Stimulated activated CD4-positive, alpha-beta T cell treated with anti-CD3 and anti-CD28 coated beads, Interleukin-12 subunit alpha, Interleukin-12 subunit beta, amount 100 ng/mL, for 4 hours (primary cell): Measurements from ENCODE around the gene MMP15.
A peak's percentile ranks its signal among the peaks of the same experiment; 100 is the strongest.
"Not testable (repeated sequence)": the region's sequence is repeated elsewhere in the genome, so short reads cannot be mapped to it uniquely, and the experiment has no call there.

ENCODE experiments used
- DNase-seq: peaks from one replicate; pipeline ENCODE4 v3.0.0-alpha.2; 2020

The MMP15 gene

DNA sequence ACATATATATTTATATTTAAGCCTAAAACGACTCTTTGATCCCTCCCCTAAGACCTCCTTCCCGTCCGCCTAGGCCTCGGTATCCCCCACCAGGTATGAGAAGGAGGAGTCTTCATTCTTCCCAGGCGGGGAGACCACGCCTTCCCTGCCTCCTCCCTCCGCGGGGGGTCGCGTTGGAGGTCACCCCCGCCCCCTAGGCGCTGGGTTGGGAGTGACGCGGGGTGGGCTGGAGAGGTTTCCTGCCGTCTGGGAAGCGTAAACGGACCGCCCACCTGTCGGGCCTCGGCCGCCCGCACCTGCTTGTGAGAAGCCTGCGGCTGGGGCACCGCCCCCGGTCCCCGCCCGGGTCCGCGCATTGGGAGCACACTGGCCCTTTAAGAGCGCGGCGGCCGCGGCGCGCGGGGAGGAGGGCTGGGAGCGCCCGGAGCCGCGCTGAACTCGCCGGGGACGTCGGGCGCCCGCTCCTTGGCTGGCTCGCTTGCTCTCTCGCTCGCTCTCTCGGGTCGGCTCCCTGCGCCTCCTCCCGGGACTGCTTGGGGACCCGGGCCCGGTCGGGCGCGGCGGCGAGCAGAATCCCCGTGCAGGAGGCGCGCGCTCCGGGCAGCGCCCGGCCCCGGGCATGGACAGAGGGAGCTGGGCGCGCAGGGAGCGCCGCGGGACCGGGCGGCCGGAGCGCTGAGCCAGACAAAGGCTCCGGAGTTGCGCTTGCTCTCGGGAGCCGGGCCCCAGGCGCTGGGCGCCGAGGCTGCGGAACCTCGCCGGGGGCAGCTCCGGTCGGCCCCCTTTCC, at the start of gene MMP15:
MMP15 (plus strand) TSS at position 404 of the 788 bp plus-strand sequence. CDS start 597 bp downstream, outside the sequence.
- DNase-seq, result peak; percentile 67

DNA sequence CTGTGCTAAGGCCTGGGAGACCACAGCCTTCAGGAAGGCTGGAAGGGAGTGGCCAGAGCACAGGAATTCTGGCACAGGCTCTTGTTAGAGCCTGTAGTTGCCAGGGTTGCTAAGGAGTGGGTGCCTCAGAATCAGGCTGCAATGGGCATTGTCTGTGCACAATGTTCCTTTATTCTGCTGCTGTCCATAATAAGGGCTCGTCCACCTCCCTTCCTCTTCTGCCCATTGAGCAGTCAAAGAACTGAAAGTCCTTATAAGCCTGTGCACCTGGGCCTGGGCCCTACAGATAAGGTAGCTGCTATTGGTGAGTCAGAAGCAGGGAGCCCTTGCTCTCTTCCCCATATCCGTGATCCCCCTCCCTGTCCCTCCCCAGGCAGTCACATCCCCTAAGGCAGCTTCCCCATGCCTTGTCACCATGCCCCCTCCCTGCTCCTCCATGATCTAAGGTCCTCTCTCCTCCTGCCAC, 49.2 kb upstream of the MMP15 start:
- no peak for DNase-seq

DNA sequence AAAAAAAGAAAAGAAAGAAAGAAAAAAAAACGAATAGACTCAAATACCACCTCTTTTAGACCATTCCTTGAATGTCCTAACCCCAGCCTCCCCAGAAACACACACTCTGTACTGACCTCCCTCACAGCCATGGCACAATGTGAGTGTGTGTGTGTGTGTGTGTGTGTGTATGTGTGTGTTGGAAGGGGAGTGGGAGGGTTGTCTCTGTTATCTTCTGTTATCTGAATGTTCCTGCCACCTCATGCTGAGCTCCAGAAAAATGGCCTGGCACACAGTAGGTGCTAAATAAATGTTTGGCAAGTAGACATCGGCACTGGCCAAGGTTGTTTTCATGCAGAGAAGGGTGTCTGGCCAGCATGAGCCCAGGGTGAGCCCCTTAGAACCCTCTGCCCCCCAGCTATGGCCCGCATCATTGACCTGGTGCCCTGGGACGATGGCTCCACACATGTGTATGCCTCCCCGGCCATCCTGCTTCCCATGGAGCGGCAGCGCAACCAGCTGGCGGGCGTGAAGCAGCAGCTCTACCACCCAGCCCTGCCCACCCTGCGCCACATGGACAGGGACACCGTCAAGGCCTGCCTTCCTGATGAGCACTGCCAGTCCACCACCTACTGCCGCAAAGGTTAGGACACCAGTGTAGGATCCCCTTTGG, 48.0 kb upstream of the MMP15 start:
- DNase-seq, result no peak

DNA sequence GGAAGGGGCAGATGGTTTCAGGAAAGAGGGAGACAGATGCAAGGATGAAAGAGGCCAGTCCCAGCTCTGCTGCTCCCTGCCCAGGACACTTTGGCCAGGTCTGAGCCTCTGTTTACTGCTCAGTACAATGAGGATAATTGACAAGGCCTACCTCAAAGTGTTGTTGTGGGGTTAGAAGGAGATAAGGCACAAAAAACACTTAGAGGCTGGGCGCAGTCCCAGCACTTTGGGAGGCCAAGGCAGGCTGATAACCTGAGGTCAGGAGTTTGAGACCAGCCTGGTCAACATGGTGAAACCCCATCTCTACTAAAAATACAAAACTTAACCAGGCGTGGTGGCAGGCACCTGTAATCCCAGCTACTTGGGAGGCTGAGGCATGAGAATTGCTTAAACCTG, 47.5 kb upstream of the MMP15 start:
- DNase-seq, result not testable (repeated sequence)

DNA sequence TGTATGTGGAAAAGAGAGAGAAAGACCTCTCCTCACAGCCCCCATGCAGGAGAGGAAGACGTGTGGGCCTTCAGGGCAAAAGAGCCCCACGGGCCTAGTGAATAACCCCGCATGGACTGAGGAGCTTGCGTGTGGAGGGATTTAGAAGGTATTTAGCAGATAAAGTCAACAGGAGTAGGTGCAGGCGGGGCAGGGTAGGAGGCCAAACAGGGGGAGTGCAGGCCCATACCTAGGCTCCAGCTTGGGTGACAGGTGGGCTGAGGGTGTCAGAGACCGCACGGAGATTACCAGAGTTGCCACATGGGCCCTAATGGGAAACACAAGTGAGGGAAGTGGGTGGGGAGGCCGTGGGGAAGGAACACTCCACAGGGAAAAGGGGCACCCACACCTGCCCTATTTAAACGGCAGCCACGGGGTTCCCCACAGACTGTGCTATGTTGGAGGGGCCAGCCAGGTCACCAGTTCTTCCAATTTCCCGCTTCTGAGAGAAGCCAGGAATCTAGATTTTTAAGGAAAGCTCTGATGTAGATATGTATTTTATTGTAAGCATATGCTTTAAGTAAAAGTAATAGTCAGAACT, 46.5 kb upstream of the MMP15 start:
- DNase-seq, result no peak

DNA sequence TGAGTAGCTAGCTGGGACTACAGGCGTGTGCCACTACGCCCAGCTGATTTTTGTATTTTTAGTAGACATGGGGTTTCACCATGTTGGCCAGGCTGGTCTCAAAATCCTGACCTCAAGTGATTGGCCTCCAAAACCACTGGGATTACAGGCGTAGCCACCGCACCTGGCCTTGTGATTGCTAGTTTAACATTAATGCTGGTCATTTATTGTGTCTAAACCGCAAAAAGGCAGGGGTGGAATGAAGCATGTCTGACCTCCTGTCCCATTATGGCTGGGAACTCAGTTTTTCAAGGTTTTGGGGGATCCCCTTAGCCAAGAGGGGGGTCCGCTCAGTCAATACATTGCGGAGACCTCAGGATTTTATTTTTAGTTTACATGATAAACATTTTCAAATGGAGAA, 43.9 kb upstream of the MMP15 start:
- no peak for DNase-seq

DNA sequence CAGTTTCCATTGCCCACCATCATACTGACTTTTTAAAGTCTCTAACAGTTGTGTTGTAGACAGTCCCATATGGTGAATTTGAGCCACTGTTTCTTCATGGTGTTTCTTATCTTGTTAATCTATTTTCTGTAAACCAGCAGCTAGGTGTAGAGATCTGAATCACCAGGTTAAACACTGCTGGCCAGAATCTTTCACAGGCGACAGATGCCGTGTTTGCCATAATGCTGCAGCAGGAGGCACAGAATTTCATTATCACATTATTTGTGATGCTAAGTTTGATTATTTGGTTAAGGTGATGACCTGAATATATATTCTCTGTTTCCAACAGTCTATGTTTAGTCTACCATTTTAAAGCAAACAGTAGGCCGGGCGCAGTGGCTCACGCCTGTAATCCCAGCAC, 43.2 kb upstream of the MMP15 start:
- DNase-seq, result no peak

DNA sequence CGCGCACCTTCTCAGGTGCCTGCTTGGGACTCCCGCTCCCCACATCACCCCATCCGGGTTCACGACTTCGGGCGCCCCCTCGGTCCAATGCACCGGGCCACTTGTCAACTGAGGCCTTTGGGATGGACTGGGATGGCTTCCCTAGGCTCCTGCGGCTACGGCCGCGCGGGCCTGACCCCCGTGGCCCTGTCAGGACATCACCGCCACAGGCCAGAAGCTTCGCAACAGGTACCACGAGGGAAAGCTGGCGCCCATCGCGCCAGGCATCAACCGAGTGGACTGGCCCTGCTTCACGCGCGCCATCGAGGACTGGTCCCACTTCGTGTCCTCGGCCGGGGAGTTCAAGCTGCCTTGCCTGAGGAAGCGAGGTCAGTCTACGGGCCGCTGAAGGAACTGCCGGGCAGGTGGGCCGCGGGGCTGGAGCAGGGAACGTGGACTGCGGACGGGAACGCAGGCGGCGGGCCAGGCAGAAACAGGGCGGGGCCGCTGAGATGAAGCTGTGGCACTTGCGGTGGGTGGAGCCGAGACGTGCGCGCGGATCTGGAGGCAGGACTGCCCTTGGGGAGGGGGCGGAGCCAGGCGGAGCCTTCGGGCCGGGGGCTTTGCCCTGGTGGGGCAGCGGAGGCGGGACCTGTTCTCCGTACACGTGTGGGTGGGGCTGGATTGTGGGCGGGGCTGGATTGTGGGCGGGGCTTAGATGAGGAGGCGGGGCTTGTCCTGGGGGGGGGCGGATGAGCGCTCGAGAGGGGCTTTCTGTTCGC, 40.9 kb upstream of the MMP15 start:
- DNase-seq, result peak; percentile 90

DNA sequence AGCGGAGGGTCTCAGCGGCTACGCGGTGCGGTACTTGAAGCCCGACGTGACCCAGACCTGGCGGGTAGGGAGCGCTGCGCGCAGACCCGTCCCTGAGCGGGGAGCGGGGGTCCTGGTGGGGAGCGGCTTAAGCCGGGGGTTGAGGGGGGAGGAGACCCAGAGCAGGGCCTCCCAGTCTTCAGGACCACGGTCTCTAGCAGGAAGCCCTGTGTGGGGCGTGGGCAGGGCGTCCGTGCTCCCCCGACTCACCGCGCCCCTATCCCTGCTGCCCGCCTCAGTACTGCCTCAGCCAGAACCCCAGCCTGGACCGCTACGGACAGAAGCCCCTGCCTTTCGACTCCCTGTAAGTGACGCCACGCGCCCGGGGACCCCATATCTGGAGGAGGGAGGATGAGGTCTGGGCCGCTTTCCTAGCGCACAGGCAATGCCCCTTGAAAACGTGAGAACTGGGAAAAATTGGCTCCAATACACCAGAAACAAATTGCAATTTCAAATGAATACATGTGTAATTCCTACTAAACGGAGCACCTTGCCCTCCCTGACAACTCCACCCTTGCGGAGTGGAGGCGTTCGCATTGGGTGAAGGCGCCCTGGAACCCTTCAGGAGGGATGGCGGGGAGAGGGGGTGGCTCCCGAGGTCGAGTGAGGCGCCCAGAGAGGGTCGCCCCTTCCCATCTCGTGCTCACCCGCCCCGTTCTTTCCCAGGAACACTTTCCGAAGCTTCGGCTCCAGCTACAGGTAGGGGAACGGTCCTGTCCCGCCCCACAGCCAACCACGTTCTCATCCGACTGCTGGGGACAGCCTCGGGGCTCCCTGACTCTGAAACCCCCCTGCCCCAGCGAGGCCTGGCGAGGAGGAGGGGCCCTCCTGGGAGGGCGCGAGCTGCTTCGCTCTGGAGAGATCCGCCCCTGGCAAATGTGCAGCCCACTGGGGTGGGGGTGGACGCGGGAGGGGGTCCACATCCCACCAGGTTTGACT, 40.1 kb upstream of the MMP15 start:
- no peak for DNase-seq

DNA sequence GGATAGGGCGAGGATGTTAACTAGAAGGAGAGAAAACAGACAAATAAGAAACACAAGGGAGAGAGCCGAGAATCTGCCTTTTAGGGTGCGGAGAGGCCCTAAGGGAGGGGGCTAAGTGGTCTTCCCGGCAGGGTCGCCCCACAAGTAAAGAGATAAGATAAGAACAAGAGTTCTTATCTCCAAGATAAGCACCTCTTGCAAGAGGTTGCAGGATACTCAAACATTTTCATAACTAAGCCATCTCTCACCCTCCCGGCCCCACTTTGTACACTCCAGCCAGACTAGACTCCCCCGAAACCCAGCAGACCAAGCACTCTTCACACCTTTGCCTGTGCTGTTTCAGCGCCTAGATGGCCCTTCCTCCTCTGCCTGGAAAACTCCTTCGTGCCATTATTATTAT, 39.4 kb upstream of the MMP15 start:
- DNase-seq, result no peak

DNA sequence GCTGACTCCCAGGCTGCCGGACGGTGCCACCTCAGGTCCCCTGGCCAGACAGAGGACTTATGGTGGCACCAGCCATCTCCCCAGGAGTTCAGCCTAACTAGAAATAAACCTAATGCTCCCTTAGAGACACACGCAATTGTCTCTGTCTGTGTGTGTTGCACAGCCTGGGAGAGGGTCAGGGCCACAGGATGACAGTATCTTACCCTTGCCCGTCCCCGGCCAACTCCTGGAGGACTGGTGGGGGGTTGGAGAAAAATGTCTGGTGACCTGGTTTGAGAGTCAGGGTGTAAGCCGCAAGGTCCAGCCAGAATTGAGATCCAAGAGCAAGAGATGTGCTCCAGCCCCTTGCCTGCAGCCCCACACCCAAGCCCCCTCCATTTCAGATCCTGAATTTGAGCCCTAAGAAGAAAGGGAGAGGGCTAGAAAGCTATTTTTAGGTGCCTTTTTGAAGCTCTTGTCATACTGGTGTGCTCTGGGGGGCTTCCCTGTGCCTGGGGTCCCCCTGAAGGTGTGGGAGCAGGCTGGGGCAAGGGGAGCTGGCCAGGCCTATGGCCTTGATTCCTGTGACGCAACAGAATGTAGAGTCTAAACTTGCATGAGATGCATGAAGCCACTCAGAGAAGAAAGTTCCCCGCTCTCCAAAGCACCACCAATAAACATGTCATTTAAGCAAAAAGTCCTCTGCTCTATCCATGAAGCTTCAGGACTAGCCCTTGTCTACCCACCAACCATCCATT, 37.9 kb upstream of the MMP15 start:
- DNase-seq, result no peak

DNA sequence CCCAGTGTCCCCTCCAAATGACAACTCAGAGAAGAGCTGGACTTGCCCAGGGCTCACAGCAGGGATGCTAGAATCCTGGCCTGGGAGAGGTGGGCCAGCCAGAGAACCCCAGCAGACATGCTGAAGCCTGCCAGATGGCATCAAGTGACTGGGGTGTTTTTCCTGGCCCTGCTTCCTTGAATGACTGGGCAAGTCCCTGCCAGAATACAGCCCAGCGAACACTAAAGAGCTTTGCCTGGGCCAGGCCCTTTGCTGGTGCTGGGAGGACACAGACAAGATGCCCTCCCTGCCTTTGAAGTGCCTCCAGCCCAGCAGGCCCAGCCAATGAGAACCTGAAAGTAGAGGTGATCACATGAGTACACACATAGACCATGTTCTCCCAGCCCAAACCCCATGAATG, 36.6 kb upstream of the MMP15 start:
- no peak for DNase-seq

DNA sequence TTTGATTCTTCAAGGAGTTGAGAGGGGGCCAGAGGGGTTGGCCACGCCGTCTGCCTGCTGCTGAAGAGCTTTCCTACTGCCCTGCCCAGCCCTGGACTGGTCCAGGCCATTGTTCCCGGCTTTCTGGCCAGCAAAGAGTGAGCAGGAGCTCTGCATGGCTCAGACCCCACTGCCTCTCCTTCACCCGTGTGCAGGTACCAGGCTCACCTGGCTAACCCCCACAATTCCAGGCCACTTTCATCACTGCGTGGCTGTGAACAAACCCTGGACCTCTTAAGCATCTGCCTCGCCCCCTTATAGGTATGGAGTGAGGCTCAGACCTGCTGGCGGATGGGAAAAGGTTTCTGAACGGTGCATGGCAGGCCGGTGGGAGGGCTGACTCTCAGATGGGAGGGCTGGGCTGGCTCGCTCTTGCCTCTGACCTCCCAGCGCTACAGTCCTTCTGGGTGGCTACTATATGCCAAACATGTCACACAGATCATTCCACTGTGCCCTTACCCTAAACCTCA, 33.9 kb upstream of the MMP15 start:
- no peak for DNase-seq

DNA sequence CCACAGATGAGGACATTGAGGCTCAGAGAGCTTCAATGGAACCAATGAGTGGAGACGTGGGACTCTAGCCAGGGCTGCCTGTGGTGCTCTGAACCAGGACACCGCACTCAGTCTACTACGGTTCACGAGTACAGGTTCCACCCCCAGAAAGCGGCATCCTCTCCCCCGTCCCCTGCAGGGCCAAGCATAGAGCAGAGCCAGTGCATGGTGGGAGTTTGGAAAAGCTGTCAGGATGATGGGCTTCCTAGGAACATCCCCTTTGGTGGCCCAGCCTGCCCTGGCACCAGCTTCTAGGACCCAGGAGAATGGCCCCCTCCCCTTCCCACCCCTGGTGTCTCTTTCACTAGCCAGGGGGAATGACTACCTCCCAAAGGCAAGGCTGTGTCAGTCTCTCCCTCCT, 33.5 kb upstream of the MMP15 start:
- no peak for DNase-seq

DNA sequence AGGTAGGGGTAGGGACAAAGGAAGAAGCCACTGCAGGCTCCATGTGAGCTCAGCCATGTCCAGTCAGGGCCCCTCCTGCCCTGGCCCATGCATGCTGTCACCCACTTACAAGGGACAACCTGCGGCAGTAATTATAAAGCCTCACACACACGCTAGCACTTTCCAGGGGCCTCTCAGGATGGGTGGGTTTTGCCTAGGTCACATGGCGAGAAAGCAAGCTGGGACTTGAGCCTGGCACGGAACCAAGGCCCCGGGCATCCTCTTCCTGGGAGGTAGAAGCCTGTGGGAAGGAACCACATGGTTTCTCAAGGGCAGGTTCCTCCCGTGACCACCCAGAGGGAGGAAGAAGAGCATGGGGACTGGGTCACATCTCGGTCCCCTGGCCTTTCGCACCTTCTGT, 32.1 kb upstream of the MMP15 start:
- DNase-seq, result no peak

DNA sequence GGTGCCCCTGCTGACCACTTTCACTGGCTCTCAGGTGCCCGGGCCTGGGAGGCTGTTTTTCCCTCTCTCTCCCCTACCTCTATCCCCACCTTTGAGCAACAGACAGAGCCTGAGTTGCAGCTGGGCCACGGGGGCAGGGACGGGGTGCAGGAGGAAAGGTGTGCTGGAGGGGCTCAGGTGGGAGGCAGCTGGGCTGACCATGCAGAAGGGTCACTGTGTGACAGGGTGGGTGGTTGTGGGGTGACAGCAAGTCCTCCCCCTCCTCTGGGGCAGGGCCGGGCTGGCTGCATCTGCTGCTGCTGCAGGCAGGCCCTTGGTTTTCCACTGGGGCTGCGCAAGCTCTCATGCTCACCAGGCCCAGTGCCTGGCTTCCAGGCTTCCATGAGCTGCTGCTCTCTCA, 31.7 kb upstream of the MMP15 start:
- DNase-seq, result no peak

DNA sequence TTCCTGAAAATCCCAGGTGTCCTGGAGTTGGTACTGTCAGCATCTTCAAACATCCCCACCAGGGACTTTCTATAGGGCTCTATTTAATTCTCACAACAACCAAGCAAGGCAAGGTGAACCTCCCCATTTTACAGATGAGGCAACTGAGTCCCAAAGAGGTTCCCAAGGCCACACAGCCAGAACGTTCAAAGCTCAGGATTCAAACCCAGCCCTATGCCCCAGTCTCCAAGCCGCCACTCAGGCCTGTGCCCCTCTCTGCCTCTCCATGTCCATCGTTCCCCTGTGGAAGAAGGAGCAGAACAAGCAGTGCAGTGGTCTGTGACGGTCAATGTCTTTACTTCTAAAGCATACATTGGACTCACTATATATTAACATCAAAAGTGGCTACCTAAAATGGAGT, 31.2 kb upstream of the MMP15 start:
- DNase-seq, result no peak

DNA sequence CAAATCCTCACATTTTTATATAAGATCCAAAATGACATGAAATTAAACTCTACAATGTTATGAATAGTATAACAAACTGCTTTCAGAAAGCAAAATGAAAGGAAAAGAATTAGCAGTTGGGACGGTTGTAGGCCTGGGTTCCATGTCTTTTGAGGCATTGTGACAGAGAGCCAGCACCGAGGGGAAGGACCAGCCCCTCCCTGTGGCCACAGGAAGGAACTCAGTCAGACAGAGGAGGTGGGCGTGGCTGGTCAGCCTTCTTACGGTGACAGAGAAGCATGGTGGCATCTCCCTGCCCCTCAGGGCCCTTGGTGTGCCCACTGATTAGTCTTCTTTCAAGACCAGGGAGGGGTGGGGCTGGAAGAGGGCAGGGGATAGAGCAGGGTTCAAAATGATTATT, 30.8 kb upstream of the MMP15 start:
- no peak for DNase-seq

DNA sequence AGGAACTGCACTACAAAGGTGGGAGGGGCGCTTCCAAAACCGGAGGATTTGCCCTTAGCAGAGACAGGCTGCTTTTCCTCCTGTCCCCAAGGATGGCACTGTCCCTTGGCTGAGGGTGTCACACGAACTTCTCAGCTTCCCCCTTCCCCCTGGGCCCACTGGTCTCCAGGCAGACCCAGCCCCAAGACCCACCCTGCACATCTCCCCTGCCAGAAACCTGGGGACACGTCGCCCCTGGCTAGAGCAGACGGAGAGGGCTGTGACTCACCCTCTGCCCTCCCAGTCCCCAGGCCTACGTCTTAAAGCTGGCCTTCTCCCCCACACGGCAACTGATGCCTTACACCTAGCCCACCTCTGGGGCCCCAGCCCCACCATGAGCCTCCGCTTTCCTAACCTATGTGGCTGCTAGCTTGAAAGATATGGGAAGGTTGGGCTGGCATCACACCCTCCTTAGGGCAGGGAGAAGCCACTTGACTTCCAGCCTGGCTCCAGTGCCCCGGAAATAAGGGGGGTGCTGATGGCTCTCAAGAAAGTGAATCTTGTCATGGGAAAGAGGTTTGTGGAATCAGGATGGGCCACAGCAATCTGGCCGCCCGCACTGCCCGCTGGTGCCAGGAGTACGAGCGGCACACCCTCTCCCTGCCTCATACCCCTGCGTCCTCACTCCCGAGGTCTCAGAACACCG, 29.7 kb upstream of the MMP15 start:
- no peak for DNase-seq

DNA sequence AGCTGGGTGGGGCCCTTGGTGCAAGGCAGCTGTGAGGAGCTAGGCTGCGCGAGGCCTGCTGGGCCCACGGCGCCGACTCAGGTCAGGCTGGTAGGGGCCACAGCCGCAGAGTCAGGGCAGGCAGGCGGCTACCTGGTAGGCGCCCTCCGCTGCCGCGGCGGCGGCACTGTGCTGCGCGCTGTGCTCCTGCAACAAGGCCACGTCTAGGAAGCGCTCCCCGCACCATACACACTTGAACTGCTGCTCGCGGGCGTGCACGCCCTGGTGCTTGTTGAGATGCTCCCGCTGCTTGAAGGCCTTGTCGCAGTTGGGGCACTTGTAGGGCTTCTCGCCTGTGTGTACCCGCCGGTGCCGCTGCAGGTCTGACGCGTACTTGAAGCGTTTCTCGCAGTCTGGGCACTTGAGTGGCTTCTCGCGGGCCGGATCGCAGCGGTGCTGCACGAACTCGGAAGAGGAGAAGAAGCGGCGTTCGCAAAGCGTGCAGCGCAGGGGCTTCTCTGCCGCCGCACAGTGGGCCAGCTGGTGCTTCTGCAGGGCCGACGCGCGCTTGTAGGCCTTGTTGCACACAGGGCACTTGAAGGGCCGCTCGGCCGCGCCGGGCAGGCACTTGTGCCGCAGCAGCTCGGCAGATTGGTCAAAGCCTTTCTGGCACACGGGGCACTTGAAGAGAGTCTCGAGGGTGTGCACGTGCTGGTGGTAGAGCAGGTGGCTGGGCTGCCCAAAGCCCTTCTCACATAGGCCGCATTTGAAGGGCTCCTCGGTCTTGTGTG, 29.0 kb upstream of the MMP15 start:
- DNase-seq, result no peak
